Measurements from ENCODE around the gene SPATA2. TPM values are rescaled to one million over a fixed set of nuclear protein-coding genes. Genes with fewer than 3 reads are reported as not detected.
A peak's percentile ranks its signal among the peaks of the same experiment; 100 is the strongest.
"Not testable (repeated sequence)": the region's sequence is repeated elsewhere in the genome, so short reads cannot be mapped to it uniquely, and the experiment has no call there.

SPATA2 gene, protein sequence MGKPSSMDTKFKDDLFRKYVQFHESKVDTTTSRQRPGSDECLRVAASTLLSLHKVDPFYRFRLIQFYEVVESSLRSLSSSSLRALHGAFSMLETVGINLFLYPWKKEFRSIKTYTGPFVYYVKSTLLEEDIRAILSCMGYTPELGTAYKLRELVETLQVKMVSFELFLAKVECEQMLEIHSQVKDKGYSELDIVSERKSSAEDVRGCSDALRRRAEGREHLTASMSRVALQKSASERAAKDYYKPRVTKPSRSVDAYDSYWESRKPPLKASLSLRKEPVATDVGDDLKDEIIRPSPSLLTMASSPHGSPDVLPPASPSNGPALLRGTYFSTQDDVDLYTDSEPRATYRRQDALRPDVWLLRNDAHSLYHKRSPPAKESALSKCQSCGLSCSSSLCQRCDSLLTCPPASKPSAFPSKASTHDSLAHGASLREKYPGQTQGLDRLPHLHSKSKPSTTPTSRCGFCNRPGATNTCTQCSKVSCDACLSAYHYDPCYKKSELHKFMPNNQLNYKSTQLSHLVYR
- polyA plus RNA-seq (2013) = 12.1 TPM

GRCh38 chr20:49915380-49916145 is at the start of gene SPATA2:
TSS of gene SPATA2 (minus strand) at chr20:49915529. CDS start at chr20:49908490, 7,039 bp downstream.
- H3K27me3 ChIP-seq (replicated peaks in 2 of 5; ENCODE audit: control insufficient read depth in 4 of 5, insufficient read depth in 5 of 5, low read length in 4 of 5) = no peaks in the 10 kb centered on the region
- peak within 1 kb of the TSS; percentile 77 to 97 (median 92) for H3K4me3 ChIP-seq (ENCODE audit: control insufficient read depth in 1 of 7, extremely low read depth in 1 of 7, insufficient read depth in 4 of 7, low read depth in 2 of 7, low read length in 6 of 7)
- ChIA-PET CTCF (interaction anchor here (0.8 to 1.9 kb wide), 3 partner anchors 15 to 169 kb away, joined by 3 to 5 read pairs (median 3); no protein-coding TSS in a partner anchor), POLR2A (interaction anchor here (0.9 to 1.2 kb wide), 2 partner anchors 12 to 20 kb away, joined by 3 to 4 read pairs; partner anchors contain the start of gene RNF114)
- peaks cover 0 to 5% (median 2%) of the 10 kb centered on the region in 4 experiments for H3K36me3 ChIP-seq (ENCODE audit: control insufficient read depth in 4 of 4, insufficient read depth in 4 of 4, low read length in 3 of 4)
- H3K4me1 ChIP-seq (ENCODE audit: control extremely low read depth in 1 of 4, control insufficient read depth in 4 of 4, insufficient read depth in 4 of 4, low read length in 3 of 4) = peaks cover 0 to 26% (median 21%) of the 10 kb centered on the region in 4 experiments
- H3K9me3 ChIP-seq (ENCODE audit: control extremely low read depth in 1 of 5, control insufficient read depth in 4 of 5, insufficient read depth in 2 of 5, low read depth in 1 of 5, low read length in 4 of 5) = no peaks in the 10 kb centered on the region
- H3K27ac ChIP-seq (ENCODE audit: insufficient read depth in 1 of 2, low read depth in 1 of 2, low read length in 2 of 2, poor library complexity in 1 of 2, severe bottlenecking in 2 of 2) = peak within 1 kb of the TSS; percentile 98 to 100
- WGBS (ENCODE audit: insufficient coverage) = under 1% methylated on average over 61 of the region's 69 CpGs
- peak; percentile 96 for DNase-seq

- peaks cover 4 to 16% (median 7%) of the 10 kb centered on the region in 4 experiments for H3K36me3 ChIP-seq (ENCODE audit: control insufficient read depth in 4 of 4, insufficient read depth in 4 of 4, low read length in 3 of 4)
- ChIA-PET POLR2A (no interaction called here), CTCF (interaction anchor here (0.8 kb wide), 1 partner anchor 213 kb away, joined by 3 read pairs; no protein-coding TSS in a partner anchor)
- H3K9me3 ChIP-seq (ENCODE audit: control extremely low read depth in 1 of 5, control insufficient read depth in 4 of 5, insufficient read depth in 2 of 5, low read depth in 1 of 5, low read length in 4 of 5) = no peaks in the 10 kb centered on the region
- no peaks in the 10 kb centered on the region for H3K27me3 ChIP-seq (replicated peaks in 2 of 5; ENCODE audit: control insufficient read depth in 4 of 5, insufficient read depth in 5 of 5, low read length in 4 of 5)
- no peak overlapping the region for H3K4me3 ChIP-seq (ENCODE audit: control insufficient read depth in 1 of 7, extremely low read depth in 1 of 7, insufficient read depth in 4 of 7, low read depth in 2 of 7, low read length in 6 of 7)
- no peaks in the 10 kb centered on the region for H3K4me1 ChIP-seq (ENCODE audit: control extremely low read depth in 1 of 4, control insufficient read depth in 4 of 4, insufficient read depth in 4 of 4, low read length in 3 of 4)
- WGBS (ENCODE audit: insufficient coverage) = no CpG with 5 or more reads among the region's 4 CpGs
- DNase-seq = no peak
- no peak overlapping the region for H3K27ac ChIP-seq (ENCODE audit: insufficient read depth in 1 of 2, low read depth in 1 of 2, low read length in 2 of 2, poor library complexity in 1 of 2, severe bottlenecking in 2 of 2)
Measured at GRCh38 chr20:49961413-49961812, 46.1 kb upstream of the SPATA2 start.

DNA sequence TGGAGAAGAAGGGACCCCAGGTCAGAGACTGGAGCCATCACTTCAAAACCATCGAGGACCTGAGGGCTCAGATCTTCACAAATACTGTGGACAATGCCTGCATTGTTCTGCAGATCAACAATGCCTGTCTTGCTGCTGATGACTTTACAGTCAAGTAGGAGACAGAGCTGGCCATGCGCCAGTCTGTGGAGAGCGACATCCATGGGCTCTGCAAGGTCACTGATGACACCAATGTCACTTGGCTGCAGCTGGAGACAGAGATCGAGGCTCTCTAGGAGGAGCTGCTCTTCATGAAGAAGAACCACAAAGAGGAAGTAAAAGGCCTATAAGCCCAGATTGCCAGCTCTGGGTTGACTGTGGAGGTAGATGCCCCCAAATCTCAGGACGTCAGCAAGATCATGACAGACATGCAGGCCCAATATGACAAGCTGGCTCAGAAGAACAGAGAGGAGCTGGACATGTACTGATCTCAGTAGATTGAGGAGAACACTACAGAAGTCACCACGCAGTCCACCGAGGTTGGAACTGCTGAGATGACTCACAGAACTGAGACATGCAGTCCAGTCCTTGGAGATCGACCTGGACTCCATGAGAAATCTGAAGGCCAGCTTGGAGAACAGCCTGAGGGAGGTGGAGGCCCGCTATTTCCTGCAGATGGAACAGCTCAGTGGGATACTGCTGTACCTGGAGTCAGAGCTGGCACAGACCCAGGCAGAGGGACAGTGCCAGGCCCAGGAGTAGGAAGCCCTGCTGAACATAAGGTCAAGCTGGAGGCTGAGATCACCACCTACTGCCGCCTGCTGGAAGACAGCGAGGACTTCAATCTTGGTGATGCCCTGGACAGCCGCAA is 42.0 kb upstream of the SPATA2 start:
- H3K9me3 ChIP-seq (ENCODE audit: control extremely low read depth in 1 of 5, control insufficient read depth in 4 of 5, insufficient read depth in 2 of 5, low read depth in 1 of 5, low read length in 4 of 5); H3K27me3 ChIP-seq (replicated peaks in 2 of 5; ENCODE audit: control insufficient read depth in 4 of 5, insufficient read depth in 5 of 5, low read length in 4 of 5); H3K4me1 ChIP-seq (ENCODE audit: control extremely low read depth in 1 of 4, control insufficient read depth in 4 of 4, insufficient read depth in 4 of 4, low read length in 3 of 4); POLR2A ChIA-PET; H3K27ac ChIP-seq (ENCODE audit: insufficient read depth in 1 of 2, low read depth in 1 of 2, low read length in 2 of 2, poor library complexity in 1 of 2, severe bottlenecking in 2 of 2); H3K4me3 ChIP-seq (ENCODE audit: control insufficient read depth in 1 of 7, extremely low read depth in 1 of 7, insufficient read depth in 4 of 7, low read depth in 2 of 7, low read length in 6 of 7): not testable (repeated sequence)
- 91% methylated on average over 12 of the region's 12 CpGs for WGBS (ENCODE audit: insufficient coverage)
- CTCF ChIA-PET = interaction anchor here (1.0 kb wide), 2 partner anchors 114 to 140 kb away, joined by 3 read pairs; no protein-coding TSS in a partner anchor
- DNase-seq = peak; percentile 19 to 55 (median 50)
- H3K36me3 ChIP-seq (ENCODE audit: control insufficient read depth in 4 of 4, insufficient read depth in 4 of 4, low read length in 3 of 4) = peaks cover 17 to 51% (median 29%) of the 10 kb centered on the region in 4 experiments

DNA sequence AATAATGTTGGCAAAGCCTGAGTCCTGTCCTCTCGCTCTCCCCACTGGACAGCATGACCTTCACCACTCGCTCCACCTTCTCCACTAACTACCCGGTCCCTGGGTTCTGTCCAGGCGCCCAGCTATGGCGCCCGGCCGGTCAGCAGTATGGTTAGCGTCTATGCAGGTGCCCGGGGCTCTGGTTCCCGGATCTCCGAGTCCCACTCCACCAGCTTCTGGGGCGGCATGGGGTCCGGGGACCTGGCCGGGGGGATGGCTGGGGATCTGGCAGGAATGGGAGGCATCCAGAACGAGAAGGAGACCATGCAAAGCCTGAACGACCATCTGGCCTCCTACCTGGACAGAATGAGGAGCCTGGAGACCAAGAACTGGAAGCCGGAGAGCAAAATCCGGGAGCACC is 41.4 kb upstream of the SPATA2 start:
- WGBS (ENCODE audit: insufficient coverage) = over 99% methylated on average over 18 of the region's 18 CpGs
- DNase-seq = no peak
- no peak overlapping the region for H3K4me3 ChIP-seq (ENCODE audit: control insufficient read depth in 1 of 7, extremely low read depth in 1 of 7, insufficient read depth in 4 of 7, low read depth in 2 of 7, low read length in 6 of 7)
- H3K27me3 ChIP-seq (replicated peaks in 2 of 5; ENCODE audit: control insufficient read depth in 4 of 5, insufficient read depth in 5 of 5, low read length in 4 of 5) = no peaks in the 10 kb centered on the region
- CTCF ChIA-PET = no interaction called here
- H3K36me3 ChIP-seq (ENCODE audit: control insufficient read depth in 4 of 4, insufficient read depth in 4 of 4, low read length in 3 of 4) = peaks cover 21 to 57% (median 32%) of the 10 kb centered on the region in 4 experiments
- no peaks in the 10 kb centered on the region for H3K4me1 ChIP-seq (ENCODE audit: control extremely low read depth in 1 of 4, control insufficient read depth in 4 of 4, insufficient read depth in 4 of 4, low read length in 3 of 4)
- H3K9me3 ChIP-seq (ENCODE audit: control extremely low read depth in 1 of 5, control insufficient read depth in 4 of 5, insufficient read depth in 2 of 5, low read depth in 1 of 5, low read length in 4 of 5) = no peaks in the 10 kb centered on the region
- H3K27ac ChIP-seq (ENCODE audit: insufficient read depth in 1 of 2, low read depth in 1 of 2, low read length in 2 of 2, poor library complexity in 1 of 2, severe bottlenecking in 2 of 2) = no peak overlapping the region
- POLR2A ChIA-PET = no interaction called here

GRCh38 chr20:49955830-49956396 is 40.6 kb upstream of the SPATA2 start:
- DNase-seq; H3K27ac ChIP-seq (ENCODE audit: insufficient read depth in 1 of 2, low read depth in 1 of 2, low read length in 2 of 2, poor library complexity in 1 of 2, severe bottlenecking in 2 of 2); H3K4me3 ChIP-seq (ENCODE audit: control insufficient read depth in 1 of 7, extremely low read depth in 1 of 7, insufficient read depth in 4 of 7, low read depth in 2 of 7, low read length in 6 of 7); POLR2A ChIA-PET; H3K9me3 ChIP-seq (ENCODE audit: control extremely low read depth in 1 of 5, control insufficient read depth in 4 of 5, insufficient read depth in 2 of 5, low read depth in 1 of 5, low read length in 4 of 5); H3K27me3 ChIP-seq (replicated peaks in 2 of 5; ENCODE audit: control insufficient read depth in 4 of 5, insufficient read depth in 5 of 5, low read length in 4 of 5); H3K4me1 ChIP-seq (ENCODE audit: control extremely low read depth in 1 of 4, control insufficient read depth in 4 of 4, insufficient read depth in 4 of 4, low read length in 3 of 4); CTCF ChIA-PET: not testable (repeated sequence)
- WGBS (ENCODE audit: insufficient coverage) = 89% methylated on average over 12 of the region's 12 CpGs
- H3K36me3 ChIP-seq (ENCODE audit: control insufficient read depth in 4 of 4, insufficient read depth in 4 of 4, low read length in 3 of 4) = peaks cover 21 to 63% (median 36%) of the 10 kb centered on the region in 4 experiments

DNA sequence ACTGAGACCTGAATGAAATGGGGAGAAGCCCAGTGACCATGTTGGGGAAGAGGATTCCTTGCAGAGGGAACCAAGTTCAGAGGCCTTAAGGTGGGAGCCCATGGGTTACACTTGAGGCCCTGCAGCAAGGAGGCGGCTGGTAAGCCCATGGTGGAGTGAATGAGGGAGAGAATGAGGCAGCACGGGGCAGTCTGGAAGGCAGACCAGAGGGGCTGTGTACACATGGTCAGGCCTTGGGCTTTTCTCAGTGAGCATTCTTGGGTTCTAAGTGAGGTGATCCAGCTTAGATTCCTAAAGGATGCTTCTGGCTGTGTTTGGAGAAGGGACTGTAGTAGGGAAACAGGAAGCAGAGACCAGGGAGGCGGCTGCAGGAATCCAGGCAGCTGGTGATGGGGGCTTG is 39.8 kb upstream of the SPATA2 start:
- no peak for DNase-seq
- no peak overlapping the region for H3K27ac ChIP-seq (ENCODE audit: insufficient read depth in 1 of 2, low read depth in 1 of 2, low read length in 2 of 2, poor library complexity in 1 of 2, severe bottlenecking in 2 of 2)
- H3K4me1 ChIP-seq (ENCODE audit: control extremely low read depth in 1 of 4, control insufficient read depth in 4 of 4, insufficient read depth in 4 of 4, low read length in 3 of 4) = no peaks in the 10 kb centered on the region
- H3K36me3 ChIP-seq (ENCODE audit: control insufficient read depth in 4 of 4, insufficient read depth in 4 of 4, low read length in 3 of 4) = peaks cover 27 to 70% (median 40%) of the 10 kb centered on the region in 4 experiments
- CTCF ChIA-PET = interaction anchor here (1.0 kb wide), 1 partner anchor 116 kb away, joined by 3 read pairs; no protein-coding TSS in a partner anchor
- 94% methylated on average over 2 of the region's 3 CpGs for WGBS (ENCODE audit: insufficient coverage)
- no peak overlapping the region for H3K4me3 ChIP-seq (ENCODE audit: control insufficient read depth in 1 of 7, extremely low read depth in 1 of 7, insufficient read depth in 4 of 7, low read depth in 2 of 7, low read length in 6 of 7)
- no peaks in the 10 kb centered on the region for H3K27me3 ChIP-seq (replicated peaks in 2 of 5; ENCODE audit: control insufficient read depth in 4 of 5, insufficient read depth in 5 of 5, low read length in 4 of 5)
- no peaks in the 10 kb centered on the region for H3K9me3 ChIP-seq (ENCODE audit: control extremely low read depth in 1 of 5, control insufficient read depth in 4 of 5, insufficient read depth in 2 of 5, low read depth in 1 of 5, low read length in 4 of 5)
- POLR2A ChIA-PET = no interaction called here

All from common myeloid progenitor, CD34-positive (primary cell).